HepG2 (cell line): Measurements from ENCODE around the gene PIP4K2C. TPM values are rescaled to one million over a fixed set of nuclear protein-coding genes. Genes with fewer than 3 reads are reported as not detected.

Experiments
- AKAP8 ChIP-seq: sonication (generic); formaldehyde crosslinking; IDR thresholded peaks from 2 replicates; pipeline ENCODE4 v1.5.1; 2020; ENCODE audit warnings: mild to moderate bottlenecking, missing genetic modification reagents
- BORCS8-MEF2B ChIP-seq: sonication (generic); formaldehyde crosslinking; IDR thresholded peaks from 2 replicates; pipeline ENCODE4 v1.8.0; 2022; ENCODE audit warnings: mild to moderate bottlenecking, missing genetic modification reagents
- HNRNPL ChIP-seq: fragments of 200-400 bp; formaldehyde crosslinking; IDR thresholded peaks from 2 replicates; pipeline ENCODE4 v1.6.1; 2017; ENCODE audit warnings: mild to moderate bottlenecking, low read depth, low read length
- IRF2 ChIP-seq: IDR thresholded peaks from 2 replicates; pipeline ENCODE4 v1.6.1; 2018; ENCODE audit warnings: missing genetic modification reagents, missing compliant biosample characterization
- KAT7 ChIP-seq: IDR thresholded peaks from 2 replicates; pipeline ENCODE4 v1.6.1; 2018; ENCODE audit warnings: borderline replicate concordance, missing compliant biosample characterization
- MYNN ChIP-seq: sonication (generic); formaldehyde crosslinking; IDR thresholded peaks from 2 replicates; pipeline ENCODE4 v1.4.0; 2020; ENCODE audit warnings: mild to moderate bottlenecking, low read depth, missing genetic modification reagents
- NBN ChIP-seq: fragments of 450-650 bp; conservative IDR thresholded peaks from 2 replicates; pipeline ENCODE4 v1.6.1; 2017
- RXRA ChIP-seq: sonication (generic); formaldehyde crosslinking; IDR thresholded peaks from 2 replicates; pipeline ENCODE4 v1.5.1; 2020; ENCODE audit warnings: missing genetic modification reagents
- RXRB ChIP-seq: IDR thresholded peaks from 2 replicates; pipeline ENCODE4 v1.6.1; 2016; ENCODE audit warnings: borderline replicate concordance, missing genetic modification reagents, missing compliant biosample characterization
- SALL2 ChIP-seq: sonication (generic); formaldehyde crosslinking; IDR thresholded peaks from 2 replicates; pipeline ENCODE4 v1.8.1; 2023; ENCODE audit warnings: mild to moderate bottlenecking, missing genetic modification reagents, inconsistent platforms
- ZBTB3 ChIP-seq: sonication (generic); formaldehyde crosslinking; IDR thresholded peaks from 2 replicates; pipeline ENCODE4 v1.4.0; 2020; ENCODE audit warnings: low read depth, mild to moderate bottlenecking, moderate library complexity, missing genetic modification reagents, borderline replicate concordance
- ZBTB7B ChIP-seq: sonication (generic); formaldehyde crosslinking; IDR thresholded peaks from 2 replicates; pipeline ENCODE4 v1.4.0; 2020; ENCODE audit warnings: missing genetic modification reagents
- ZMYM4 ChIP-seq: sonication (generic); formaldehyde crosslinking; IDR thresholded peaks from 2 replicates; pipeline ENCODE4 v1.8.1; 2023; ENCODE audit warnings: mild to moderate bottlenecking, missing genetic modification reagents
- ZNF10 ChIP-seq: sonication (generic); formaldehyde crosslinking; IDR thresholded peaks from 2 replicates; pipeline ENCODE4 v1.4.0; 2020; ENCODE audit warnings: mild to moderate bottlenecking, low read depth, missing genetic modification reagents, borderline replicate concordance
- ZNF17 ChIP-seq: sonication (generic); formaldehyde crosslinking; IDR thresholded peaks from 2 replicates; pipeline ENCODE4 v1.5.0; 2020; ENCODE audit warnings: mild to moderate bottlenecking, missing genetic modification reagents
- ZNF549 ChIP-seq: sonication (generic); formaldehyde crosslinking; IDR thresholded peaks from 2 replicates; pipeline ENCODE4 v1.5.0; 2020; ENCODE audit warnings: missing genetic modification reagents
- polyA plus RNA-seq, 8 experiments: library from polyadenylated mRNA; depleted of rRNA in 3 of 8; stranded (reverse) in 7 of 8; unstranded in 1 of 8; fragments of >200 nt; fragmentation: Illumina TruSeq in 4 of 8; extraction: Trizol in 4 of 8; gene quantifications; 2 replicates each; pipeline versions ENCODE4 v1.2.1 to v1.2.3, GENCODE V29; 2011 to 2016; ENCODE audit warnings: low read depth in 4 of 8, missing spikeins in 1 of 8, mixed read lengths in 1 of 8; ENCODE audit not compliant: insufficient read depth in 1 of 8
- total RNA-seq, 5 experiments: library from RNA; depleted of rRNA; stranded (reverse); fragments of >200 nt; fragmentation: Illumina TruSeq; extraction: Trizol; gene quantifications; 2 replicates each; pipeline ENCODE4 v1.2.3, GENCODE V29; 2016; ENCODE audit warnings: low read depth in 1 of 5
- TF ChIP-seq, protein P1 (sequence below), 2 experiments: sonication (generic) in 1 of 2; formaldehyde crosslinking in 1 of 2; IDR thresholded peaks; 2 replicates each; pipeline versions ENCODE4 v1.6.1 to v1.9.0; 2014 to 2022; ENCODE audit warnings: antibody characterized with exemption in 1 of 2, borderline replicate concordance in 1 of 2, inconsistent platforms in 1 of 2, low read depth in 1 of 2, missing genetic modification reagents in 1 of 2
- TF ChIP-seq, protein P2 (sequence below): sonication (generic); formaldehyde crosslinking; IDR thresholded peaks from 2 replicates; pipeline ENCODE4 v1.5.1; 2020; ENCODE audit warnings: mild to moderate bottlenecking, missing genetic modification reagents, moderate library complexity

PIP4K2C gene
- total and polyA plus RNA-seq, 2 of the 13 experiments (the other 11 are each of a cell fraction or from before 2014, with no cell fraction given) = 23.3 to 26.4 TPM

DNA sequence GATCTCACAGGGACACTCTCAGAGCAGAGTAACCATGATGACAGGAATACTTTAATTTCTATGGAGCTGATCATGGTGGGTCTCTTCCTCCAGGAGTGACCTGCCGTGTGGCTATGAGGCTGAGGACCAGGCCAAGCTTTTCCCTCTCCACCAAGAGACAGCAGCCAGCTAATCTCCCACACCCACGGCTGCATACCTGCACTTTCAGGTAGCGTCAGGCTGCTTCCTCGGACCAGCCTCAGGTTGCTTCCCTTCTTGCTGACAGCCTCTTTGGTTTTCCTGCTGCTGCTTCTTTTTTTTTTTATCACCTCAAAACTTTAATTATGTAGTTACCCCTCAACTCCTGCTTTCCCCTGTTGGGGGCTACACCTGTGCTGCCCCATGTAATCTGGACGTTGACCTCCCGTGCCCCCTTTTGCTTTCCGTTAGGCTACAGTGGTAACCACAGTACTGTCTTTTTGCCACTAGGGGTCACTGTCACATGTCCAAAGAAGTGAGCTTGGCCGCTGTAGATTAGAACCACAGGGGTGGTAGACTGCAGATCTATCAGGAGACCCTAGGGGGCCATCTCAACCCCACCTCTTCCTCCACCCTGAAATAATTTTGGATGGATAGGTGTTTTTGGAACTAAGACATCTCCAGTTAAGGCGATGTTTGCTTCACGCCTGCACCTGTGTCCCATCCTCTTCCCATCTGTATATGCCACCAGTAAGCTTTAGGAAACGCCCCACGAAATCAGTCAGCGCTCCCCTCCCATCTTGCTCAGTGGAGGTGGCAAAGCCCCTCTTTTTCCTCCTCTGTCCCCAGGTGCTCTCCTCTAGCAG lies 7.8 kb upstream of the PIP4K2C start (continued):
- TF ChIP-seq, protein P1, sequence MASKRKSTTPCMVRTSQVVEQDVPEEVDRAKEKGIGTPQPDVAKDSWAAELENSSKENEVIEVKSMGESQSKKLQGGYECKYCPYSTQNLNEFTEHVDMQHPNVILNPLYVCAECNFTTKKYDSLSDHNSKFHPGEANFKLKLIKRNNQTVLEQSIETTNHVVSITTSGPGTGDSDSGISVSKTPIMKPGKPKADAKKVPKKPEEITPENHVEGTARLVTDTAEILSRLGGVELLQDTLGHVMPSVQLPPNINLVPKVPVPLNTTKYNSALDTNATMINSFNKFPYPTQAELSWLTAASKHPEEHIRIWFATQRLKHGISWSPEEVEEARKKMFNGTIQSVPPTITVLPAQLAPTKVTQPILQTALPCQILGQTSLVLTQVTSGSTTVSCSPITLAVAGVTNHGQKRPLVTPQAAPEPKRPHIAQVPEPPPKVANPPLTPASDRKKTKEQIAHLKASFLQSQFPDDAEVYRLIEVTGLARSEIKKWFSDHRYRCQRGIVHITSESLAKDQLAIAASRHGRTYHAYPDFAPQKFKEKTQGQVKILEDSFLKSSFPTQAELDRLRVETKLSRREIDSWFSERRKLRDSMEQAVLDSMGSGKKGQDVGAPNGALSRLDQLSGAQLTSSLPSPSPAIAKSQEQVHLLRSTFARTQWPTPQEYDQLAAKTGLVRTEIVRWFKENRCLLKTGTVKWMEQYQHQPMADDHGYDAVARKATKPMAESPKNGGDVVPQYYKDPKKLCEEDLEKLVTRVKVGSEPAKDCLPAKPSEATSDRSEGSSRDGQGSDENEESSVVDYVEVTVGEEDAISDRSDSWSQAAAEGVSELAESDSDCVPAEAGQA (IDR thresholded peaks at IDR 0.05; ENCODE audit: low read depth) = no peak
- TF ChIP-seq, protein P1 (CRISPR knock-in tag; IDR thresholded peaks at IDR 0.05; ENCODE audit: borderline replicate concordance) = no peak
- TF ChIP-seq HNRNPL (no peak), RXRB (CRISPR knock-in tag) (peak; percentile 85), ZBTB7B (CRISPR knock-in tag) (peak; percentile 51; the same call in 1 of the 2 replicates), ZNF549 (no peak), NBN (no peak), MYNN (CRISPR knock-in tag) (no peak), BORCS8-MEF2B (CRISPR knock-in tag) (no peak; the same call in 1 of the 2 replicates), IRF2 (CRISPR knock-in tag) (no peak), ZNF10 (CRISPR knock-in tag) (no peak), ZMYM4 (CRISPR knock-in tag) (no peak), KAT7 (CRISPR knock-in tag) (no peak), SALL2 (no peak; the same call in 1 of the 2 replicates), ZBTB3 (no peak), ZNF17 (CRISPR knock-in tag) (no peak), RXRA (CRISPR knock-in tag) (peak; percentile 67; the same call in 1 of the 2 replicates), AKAP8 (CRISPR knock-in tag) (no peak)
- TF ChIP-seq, protein P2, sequence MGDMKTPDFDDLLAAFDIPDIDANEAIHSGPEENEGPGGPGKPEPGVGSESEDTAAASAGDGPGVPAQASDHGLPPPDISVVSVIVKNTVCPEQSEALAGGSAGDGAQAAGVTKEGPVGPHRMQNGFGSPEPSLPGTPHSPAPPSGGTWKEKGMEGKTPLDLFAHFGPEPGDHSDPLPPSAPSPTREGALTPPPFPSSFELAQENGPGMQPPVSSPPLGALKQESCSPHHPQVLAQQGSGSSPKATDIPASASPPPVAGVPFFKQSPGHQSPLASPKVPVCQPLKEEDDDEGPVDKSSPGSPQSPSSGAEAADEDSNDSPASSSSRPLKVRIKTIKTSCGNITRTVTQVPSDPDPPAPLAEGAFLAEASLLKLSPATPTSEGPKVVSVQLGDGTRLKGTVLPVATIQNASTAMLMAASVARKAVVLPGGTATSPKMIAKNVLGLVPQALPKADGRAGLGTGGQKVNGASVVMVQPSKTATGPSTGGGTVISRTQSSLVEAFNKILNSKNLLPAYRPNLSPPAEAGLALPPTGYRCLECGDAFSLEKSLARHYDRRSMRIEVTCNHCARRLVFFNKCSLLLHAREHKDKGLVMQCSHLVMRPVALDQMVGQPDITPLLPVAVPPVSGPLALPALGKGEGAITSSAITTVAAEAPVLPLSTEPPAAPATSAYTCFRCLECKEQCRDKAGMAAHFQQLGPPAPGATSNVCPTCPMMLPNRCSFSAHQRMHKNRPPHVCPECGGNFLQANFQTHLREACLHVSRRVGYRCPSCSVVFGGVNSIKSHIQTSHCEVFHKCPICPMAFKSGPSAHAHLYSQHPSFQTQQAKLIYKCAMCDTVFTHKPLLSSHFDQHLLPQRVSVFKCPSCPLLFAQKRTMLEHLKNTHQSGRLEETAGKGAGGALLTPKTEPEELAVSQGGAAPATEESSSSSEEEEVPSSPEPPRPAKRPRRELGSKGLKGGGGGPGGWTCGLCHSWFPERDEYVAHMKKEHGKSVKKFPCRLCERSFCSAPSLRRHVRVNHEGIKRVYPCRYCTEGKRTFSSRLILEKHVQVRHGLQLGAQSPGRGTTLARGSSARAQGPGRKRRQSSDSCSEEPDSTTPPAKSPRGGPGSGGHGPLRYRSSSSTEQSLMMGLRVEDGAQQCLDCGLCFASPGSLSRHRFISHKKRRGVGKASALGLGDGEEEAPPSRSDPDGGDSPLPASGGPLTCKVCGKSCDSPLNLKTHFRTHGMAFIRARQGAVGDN (CRISPR knock-in tag) = no peak; the same call in 1 of the 2 replicates
